ENCODE data around the gene HSBP1. TPM values are rescaled to one million over a fixed set of nuclear protein-coding genes. Genes with fewer than 3 reads are reported as not detected.

The HSBP1 gene
- total RNA-seq, 2 donors from 2014 or later, result 10.7 to 30.5 TPM

DNA sequence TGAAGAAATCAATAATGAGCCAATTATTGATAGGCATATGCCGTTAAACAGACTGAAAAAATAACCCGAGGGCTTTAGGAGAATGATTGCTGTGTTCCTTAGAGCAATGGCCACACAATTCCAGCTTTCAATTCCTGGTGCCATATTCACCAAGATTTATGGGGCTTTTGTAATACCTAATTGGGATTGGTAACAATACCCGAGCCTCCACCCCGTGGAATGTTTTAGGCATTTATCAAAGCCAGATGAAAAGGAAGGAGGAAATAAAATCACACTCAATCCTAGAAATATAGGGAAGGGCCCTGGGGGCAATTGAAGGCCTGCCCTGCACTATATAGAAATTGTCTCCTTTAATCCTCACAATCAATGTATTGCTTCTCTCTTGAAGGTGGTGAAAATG is 49.0 kb downstream of the HSBP1 start:
- no peak overlapping the region for H3K27ac ChIP-seq
- H3K9me3 ChIP-seq, result no peaks in the 10 kb centered on the region
- TF ChIP-seq CTCF (IDR thresholded peaks at IDR 0.05), result no peak
- no peaks in the 10 kb centered on the region for H3K4me1 ChIP-seq
- H3K4me3 ChIP-seq, result no peak overlapping the region
- H3K27me3 ChIP-seq, result no peaks in the 10 kb centered on the region
- DNase-seq (ENCODE audit: low spot score), result no peak
- no peaks in the 10 kb centered on the region for H3K36me3 ChIP-seq

DNA sequence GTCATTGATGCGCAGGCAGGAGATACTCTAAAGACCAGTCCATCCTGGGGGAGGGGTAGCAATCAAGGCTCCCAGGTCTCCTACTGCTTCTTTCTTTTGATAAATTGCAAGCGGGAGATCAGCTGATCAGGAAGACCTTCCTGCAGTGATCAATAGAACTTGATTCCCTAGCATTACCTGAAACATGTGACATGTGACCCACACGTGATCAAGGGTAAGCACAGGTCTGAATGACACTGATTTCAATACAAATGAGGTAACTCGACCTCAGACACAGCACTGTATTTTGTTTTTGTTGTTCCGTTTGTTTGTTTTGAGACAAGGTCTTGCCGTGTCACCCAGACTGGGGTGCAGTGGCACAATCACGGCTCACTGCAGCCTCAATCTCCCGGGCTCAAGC is 51.5 kb downstream of the HSBP1 start:
- H3K4me3 ChIP-seq, result no peak overlapping the region
- no peak for TF ChIP-seq CTCF (IDR thresholded peaks at IDR 0.05)
- H3K36me3 ChIP-seq, result no peaks in the 10 kb centered on the region
- no peaks in the 10 kb centered on the region for H3K4me1 ChIP-seq
- H3K27me3 ChIP-seq, result no peaks in the 10 kb centered on the region
- H3K27ac ChIP-seq, result no peak overlapping the region
- DNase-seq (ENCODE audit: low spot score), result peak; percentile 11
- no peaks in the 10 kb centered on the region for H3K9me3 ChIP-seq

- no peak for DNase-seq (ENCODE audit: low spot score)
- no peaks in the 10 kb centered on the region for H3K36me3 ChIP-seq
- no peaks in the 10 kb centered on the region for H3K27me3 ChIP-seq
- TF ChIP-seq CTCF (IDR thresholded peaks at IDR 0.05), result no peak
- no peak overlapping the region for H3K4me3 ChIP-seq
- H3K27ac ChIP-seq, result no peak overlapping the region
- H3K4me1 ChIP-seq, result no peaks in the 10 kb centered on the region
- no peaks in the 10 kb centered on the region for H3K9me3 ChIP-seq
These were observed 54.9 kb downstream of the HSBP1 start for GRCh38 chr16:83862661-83863060.

GRCh38 chr16:83863682-83864081 is 55.9 kb downstream of the HSBP1 start:
- Histone ChIP-seq H3K36me3 (no peaks in the 10 kb centered on the region), H3K9me3 (no peaks in the 10 kb centered on the region), H3K27ac (no peak overlapping the region), H3K4me1 (no peaks in the 10 kb centered on the region), H3K4me3 (no peak overlapping the region), H3K27me3 (no peaks in the 10 kb centered on the region)
- peak; percentile 4 for DNase-seq (ENCODE audit: low spot score)
- no peak for TF ChIP-seq CTCF (IDR thresholded peaks at IDR 0.05)

Other genes starting within 250 kb of the HSBP1 start
- gene MLYCD, start 91.1 kb downstream of the HSBP1 start, total RNA-seq, result 10 to 100 TPM; 22.0 to 37.0 TPM
- 1 to 10 TPM; 6.0 to 6.5 TPM for gene OSGIN1, start 145.3 kb downstream of the HSBP1 start, total RNA-seq
- gene NECAB2, start 160.3 kb downstream of the HSBP1 start, total RNA-seq, result under 1 TPM in 1 of 2 donors, not detected in 1; 0.71 TPM
- gene SLC38A8, start 234.8 kb downstream of the HSBP1 start, total RNA-seq, result not detected

Data from right atrium auricular region (tissue), 2 donors.